Stimulated activated naive CD8-positive, alpha-beta T cell treated with anti-CD3 and anti-CD28 coated beads, Interleukin-15, Interleukin-2, amounts not matched to agents 100 U/mL and 50 U/mL, for 24 hours (primary cell): ENCODE data around the gene IFFO2.

Experiments used
- ATAC-seq: fragments of 150-1000 bp; cut with Tn5 transposase; one replicate; pipeline ENCODE4 v1.10.0; 2021
- DNase-seq: peaks from one replicate; pipeline ENCODE4 v3.0.0; 2021

Gene IFFO2

DNA sequence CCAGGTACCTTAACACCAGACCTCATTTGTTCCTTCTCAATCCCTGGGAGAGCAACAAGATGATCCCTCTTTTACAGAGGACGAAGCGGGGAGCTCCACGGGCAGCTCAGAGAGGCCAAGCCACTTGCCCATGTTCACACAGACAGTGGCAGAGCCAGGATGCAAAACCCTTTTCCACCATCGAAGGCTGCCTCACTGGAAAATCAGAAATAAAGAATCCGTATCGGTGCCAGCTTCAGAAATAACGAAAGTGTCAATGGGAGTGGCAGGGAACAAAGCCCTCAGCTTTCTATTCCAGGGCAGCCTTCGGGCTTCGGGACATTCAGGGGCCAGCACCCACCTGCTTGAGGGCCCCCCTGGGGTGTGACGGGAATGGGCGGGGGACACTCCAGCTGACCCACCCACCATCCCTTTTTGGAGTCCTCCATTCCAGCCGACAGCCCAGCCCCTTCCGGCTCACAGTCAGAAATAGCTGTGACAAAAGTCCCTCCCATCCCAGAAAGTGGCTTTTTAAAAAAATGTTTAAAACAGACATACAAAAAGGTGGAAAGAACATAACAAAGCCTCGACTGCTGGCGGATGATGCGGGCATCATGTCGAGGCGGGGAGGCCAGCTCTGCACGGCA, 6.0 kb downstream of the IFFO2 start:
- ATAC-seq (no peak), DNase-seq (no peak)

DNA sequence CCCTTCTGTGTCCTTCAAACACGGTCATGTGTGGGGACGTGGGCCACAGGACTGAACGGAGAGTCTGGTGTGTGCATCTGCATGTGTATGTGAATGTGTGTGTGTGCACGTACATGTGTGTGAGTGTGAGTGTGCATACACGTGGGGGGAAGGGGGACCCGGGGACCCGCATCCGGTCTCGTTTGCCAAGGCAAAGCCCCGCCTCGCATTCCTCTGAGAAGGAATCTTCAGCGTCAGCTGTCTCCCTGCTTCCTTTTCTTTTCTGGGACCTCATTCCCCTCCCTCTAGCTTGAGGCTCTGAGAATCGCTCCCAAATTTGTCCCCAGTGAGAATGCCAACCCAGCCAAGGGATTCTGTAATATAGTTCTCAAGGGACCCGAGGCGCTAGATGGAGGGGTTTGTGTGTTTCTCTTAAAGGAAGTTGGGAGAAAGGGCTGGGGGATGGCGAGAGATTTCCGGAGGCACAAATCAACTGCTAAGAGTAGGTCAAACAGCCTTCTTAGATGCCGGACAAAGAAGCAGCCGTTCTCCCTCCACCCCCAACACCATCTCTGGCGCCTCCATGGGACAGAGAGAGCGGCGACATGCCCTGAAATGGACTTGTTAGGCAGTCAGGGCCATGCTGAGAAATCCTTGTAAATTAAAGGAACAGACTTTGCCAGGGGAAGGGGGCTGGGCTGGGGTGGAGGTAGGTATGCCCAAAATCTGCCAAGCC, 6.6 kb downstream of the IFFO2 start:
- peak; percentile 51 for DNase-seq
- ATAC-seq = no peak

DNA sequence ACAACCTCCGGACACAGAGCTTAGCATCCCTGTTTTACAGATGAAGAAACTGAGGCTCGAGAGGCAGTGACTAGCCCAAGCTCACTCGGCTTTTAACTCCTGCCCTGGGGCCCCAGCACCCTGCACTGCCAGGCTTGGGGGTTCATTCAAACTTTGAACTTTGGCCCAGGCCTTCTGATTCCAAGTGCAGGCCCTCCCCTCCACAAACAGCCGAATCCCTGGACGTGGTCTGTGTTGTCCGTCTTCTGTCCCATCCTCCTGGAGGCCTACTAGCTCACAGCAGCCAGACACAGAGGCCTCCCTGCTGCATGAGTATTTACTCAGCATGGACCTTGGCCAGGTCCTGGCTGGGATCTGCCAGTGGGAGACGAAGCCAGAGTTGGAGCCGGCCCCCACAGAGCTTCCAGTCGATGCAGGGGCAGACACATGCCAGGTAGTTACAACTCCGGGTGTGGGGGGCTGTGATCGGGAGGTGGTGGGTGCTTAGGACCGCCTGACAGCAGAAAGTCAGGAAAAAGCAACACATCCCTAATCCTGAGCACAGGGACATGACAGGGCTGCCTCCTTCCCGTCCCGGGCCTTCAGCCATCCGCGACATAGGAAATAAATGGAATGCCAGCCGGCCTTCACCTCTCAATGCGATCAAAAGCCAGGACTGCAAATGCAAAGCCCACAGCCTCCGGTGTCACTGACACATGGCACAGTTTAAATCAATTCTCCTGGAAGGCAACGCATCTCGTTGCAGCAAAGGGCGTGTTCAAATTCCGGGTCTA, 7.4 kb downstream of the IFFO2 start:
- ATAC-seq = no peak

DNA sequence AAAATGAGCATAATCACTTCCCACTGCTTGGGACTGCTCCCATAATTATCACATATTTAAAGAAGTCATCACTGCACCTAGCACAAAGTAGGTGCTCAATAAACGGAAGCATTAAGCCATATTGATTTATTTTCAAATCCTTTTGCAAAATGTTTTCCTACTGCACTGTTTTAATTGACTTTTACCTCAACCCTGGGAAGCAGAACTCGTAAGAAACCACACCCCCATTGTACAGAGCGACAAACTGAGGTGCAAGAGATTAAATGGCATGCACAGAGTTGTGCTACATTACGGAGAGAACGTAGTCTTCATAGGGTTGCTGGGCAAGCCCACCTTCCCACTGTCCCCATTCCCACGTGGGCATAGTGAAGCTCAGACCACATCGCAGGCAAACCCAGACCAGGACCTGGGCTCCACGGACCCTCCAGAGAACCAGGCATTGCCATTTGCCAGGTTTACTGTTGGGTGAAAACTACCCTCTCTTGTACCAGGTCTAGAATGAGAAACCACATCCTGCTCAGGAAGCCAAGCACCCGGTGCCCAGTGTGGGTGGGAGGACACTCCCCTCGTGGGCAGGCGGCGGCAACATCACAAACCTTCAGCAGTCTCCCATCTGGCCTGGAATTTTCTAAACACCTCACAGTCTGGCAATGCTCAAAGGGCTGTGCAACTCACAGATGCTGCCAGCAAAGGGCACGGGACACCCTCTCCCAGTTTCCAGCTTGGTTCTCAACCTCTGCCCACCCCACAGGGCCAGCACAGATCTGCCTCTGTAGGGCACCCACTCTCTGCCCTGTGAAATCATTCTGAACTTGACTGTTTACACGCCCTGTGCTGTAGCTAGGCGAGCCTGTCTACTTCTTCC, 8.2 kb downstream of the IFFO2 start:
- DNase-seq = peak; percentile 67
- peak; percentile 20 for ATAC-seq

More for the DNA sequence above, 7.4 kb downstream of the IFFO2 start:
- DNase-seq = no peak

DNA sequence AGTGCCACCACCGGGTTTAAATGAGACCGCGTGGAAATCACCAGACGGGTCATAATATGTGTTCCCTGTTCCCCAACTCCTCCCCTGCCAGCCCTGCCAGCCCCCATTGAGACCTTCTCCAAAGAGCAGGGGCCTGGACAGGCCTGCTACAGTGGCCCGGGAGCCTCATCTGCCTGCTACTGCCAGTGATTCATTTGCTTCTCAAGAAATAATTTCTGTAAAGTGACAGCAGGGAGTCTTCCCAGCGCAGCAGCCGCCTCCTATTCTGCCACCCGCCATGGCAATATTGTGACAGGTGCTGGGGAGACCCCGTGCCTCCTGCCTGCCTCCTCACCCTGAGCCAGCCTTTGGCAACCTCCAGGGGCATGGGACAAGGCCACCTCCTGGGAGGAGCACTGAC, 8.9 kb downstream of the IFFO2 start:
- DNase-seq (no peak), ATAC-seq (no peak)

DNA sequence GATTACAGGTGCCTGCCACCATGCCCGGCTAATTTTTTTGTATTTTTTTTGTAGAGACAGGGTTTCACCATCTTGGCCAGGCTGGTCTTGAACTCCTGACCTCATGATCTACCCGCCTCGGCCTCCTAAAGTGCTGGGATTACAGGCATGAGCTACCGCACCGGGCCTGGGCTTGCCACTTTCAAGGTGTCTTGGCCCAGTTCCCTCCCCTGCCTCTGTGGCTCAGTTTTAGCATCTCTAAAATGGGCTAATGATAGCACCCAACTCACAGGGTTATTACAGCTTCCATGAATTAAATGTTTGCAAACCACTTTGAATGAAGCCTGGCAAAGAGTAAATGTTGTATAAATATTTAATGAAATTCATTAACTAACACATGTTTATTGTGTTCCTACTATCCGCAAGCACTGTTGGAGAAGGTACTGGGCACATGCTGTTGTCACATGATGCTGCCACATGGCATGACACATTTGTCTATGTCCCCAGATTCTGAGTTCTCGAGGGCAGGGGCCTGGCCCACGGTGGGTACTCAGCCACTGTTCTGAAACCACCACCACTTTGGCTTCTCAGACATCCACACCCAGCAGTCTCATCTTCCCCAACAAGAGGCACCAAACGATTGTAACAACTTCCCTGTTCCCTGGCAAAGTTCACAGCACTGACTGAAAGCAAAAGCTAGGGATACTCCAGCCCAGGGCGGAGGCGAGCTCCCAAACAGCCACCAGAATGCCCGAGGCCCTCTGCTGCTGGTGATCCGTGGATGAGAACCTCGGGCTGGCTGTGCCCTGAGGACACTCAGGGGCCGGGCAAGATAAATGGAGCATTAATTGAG, 9.7 kb downstream of the IFFO2 start:
- DNase-seq = no peak
- no peak for ATAC-seq

DNA sequence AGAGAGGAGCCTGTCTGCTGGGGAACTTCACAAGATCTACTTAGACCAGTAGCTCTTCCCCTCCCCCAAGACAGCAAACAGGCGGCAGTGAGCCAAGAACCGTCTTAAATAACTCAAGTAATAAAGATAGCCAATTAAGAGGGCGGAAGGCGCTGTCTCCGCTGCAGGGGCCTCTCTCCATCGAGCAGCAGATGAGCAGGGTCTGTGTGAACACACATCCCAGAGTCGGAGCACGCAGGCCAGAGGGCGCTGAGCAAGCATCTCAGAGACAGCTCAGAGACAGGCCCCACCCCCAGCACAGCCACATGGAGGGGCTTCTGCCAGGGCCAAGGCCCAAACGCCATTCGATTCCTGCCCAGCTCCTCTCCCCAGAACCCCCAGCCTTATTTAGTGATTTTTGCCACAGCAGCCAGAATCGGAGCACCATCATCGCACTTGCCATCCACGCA, 11.1 kb downstream of the IFFO2 start:
- ATAC-seq = no peak
- DNase-seq = no peak

DNA sequence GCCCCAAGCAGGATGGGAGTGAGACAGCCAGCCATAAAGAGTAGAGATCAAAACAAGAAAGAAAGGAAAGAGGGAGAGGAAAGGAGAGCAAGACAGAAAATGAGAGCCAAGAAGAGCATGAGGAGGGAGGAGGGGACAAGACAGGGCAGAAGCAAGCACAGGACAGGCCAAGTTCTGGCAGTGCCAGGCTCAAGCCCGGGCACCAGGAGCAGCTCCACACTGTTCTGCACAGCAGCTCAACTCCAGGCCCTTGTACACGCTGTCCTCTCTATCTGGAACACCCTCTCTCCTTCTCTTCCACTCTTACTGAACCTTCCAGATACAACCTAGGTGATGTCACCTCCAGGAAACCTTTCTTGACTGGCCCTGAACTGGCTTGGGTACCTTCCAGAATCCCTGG, 11.7 kb downstream of the IFFO2 start:
- no peak for ATAC-seq
- no peak for DNase-seq

DNA sequence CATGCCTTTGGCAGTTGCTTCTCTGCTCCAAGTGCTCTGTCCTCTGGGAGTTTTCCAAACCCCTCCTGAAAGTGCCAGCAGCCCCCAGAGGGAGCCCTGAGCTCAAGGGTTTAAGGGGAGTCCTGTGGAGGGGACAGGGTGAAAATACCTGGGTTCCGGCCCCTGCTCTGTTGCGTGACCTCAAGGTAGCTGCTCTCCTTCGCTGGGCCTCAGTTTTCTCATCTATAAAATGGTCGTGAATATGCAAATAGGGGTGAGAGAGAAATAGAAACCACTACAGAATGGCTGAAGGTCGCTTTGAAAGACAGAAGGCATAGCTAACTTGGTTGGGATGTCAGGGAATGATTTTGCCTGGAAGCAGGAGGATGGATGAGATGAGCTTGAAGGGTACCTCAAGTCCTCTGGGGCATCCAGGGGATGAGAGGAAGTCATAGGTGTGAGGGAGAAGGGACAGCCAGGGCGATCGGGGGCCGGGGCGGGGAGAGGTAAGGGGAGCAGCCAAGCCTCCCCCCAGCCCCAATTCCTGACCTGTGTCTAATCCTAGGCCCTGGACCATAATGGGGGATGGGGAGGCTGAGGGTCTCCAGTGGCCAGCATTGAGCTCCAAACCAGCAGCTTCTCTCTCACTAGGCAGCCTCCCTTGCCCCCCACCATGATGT, 12.4 kb downstream of the IFFO2 start:
- no peak for DNase-seq
- no peak for ATAC-seq

DNA sequence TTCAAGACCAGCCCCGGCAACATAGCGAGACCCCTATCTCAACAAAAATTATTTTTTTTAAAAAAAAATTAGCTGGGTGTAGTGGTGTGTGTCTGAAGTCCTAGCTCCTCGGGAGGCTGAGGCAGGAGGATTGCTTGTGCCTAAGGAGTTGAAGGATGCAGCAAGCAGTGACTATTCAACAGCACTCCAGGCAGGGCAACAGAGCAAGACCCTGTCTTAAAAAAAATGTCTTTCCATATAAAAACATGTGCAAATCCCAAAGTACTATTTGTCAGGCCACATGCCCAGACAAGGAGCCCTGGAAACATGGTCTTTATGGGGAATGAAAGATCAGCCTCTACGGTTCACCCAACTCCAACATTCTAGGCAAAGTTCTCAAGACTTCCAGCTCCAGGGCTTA, 13.3 kb downstream of the IFFO2 start:
- ATAC-seq = no peak
- no peak for DNase-seq

DNA sequence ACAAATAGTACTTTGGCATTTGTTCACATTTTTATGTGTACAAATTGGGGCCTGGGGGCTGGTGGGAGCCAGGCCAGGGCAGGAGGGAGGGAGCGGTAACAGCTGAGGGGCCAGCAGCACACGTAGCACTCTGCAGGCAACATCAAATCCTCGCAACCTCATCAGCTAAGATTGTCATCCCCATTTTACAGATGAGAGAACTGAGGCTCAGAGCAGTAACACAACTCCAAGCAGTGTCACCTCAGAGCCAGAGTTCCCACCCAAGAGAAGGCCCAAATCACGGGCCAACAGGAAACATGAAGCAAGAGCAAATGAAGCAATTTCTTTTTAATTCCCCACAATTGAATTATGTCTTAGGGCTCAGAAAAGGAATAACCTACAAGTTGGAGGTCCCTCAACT, 14.1 kb downstream of the IFFO2 start:
- DNase-seq (no peak), ATAC-seq (no peak)

DNA sequence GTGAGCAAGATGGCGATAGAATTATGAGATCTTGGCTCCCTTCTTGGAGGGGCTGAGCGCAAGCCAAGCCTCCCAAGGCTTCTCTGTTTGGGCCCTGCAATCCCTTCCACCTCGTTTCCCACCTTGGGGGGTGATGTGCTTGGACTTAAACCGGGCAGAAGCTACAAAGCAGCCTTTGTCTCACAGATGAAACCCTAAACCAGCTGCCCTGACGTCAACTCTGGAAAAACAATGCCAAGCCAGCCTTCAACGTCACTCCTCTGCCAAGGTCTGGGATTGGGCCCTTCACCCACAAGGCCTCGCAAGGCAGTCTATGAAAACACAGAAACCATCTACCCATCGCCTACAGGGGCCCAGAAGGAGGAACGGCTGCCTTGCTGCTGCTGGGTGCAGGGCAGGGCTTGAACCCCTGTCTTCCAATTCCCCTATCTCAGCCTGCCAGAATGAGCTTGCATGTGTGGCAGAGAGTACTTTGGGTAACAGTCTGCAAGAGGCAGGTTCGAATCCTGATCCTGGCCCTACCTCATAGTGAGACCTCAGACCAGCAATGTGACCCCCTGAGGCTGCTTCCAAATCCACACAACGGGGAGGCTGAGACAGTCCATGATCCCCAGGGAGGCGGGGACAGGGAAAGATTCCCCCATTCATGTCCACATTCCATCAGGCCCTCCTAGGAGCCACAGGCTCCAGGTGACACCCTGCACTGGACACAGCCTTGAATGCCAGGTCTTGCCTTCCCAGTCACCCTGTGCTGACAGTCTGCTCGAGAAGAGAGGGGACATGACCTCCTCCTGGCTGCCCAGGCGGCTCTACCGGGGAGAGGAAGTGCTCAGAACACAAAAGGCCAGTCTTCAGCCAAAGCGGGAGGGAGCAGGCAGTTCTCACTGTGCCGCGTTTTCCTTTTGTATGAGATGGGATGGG, 15.0 kb downstream of the IFFO2 start:
- DNase-seq = no peak
- no peak for ATAC-seq

DNA sequence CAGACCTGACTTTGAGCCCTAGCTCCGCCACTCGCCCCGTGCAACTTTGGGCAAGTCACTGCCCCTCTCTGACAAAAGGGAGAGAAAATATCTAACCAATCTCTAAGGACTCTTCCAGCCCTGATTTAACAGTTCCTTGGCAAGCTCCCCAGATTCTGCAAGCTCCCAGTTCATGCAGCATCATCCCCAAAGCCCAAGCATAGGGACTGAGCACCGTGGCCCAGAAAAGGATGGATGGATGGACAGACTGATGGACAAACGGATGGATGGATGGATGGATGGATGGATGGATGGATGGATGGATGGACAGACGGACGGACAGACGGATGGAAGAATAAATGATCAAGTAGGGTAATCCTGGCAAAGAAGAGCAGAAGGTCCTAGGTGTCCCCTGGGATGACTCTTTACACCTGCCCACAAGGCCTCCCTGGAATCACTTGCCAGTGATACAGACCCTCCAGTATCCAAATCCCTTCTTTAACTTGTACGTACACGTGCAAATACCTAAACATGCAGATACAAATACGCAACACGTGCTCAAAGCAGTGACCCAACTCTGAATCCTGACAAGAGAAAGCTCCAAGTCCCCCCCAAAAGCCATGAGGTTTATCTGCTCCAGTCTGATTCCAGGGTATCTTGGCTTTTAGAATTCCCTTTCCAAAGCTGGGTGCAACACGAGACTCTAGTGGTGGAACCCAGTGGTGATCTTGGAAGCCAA, 16.0 kb downstream of the IFFO2 start:
- ATAC-seq = no peak
- DNase-seq = no peak

DNA sequence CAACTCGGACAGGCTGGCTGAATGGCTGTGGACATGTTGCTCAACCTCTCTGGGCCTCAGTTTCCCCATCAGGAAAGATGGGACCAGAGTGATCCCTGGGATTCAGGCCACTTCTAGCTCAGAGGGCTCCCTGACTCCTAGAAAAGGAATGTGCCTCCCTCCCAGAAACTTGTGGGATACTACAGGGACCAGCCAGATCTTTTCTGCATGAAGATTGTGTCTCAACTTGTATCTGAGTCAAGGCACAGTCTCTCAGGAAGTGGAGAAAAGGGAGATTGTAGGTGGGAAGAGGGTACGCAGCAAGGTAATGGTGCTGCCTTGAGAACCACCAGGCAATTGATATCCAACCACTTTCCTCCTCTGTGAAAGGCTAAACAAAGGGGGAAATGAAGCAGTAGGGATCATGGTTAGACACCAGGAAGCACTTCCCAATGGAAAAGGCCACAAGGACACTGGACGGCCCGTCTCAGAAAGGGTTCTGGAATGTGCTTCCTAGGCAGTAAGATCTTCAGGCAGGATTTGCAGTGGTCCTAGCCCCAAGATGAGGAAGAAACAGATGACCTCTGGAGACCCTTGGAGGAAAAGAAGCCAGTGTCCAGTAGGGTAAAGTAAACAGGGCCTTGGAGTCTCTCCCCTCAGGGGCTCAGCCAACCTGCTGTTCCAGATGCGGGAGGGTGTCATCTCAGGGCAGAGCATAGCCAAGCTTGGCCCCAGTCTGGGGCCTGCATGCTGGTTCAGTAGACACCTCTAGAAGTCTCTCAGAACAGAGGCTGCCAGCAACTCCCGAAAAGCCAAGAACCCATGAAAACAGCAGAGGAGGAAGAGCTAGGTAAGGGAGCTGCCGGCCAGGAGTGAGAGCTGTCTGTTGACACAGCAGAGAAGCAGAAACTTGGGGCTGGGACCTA, 16.8 kb downstream of the IFFO2 start:
- no peak for DNase-seq

DNA sequence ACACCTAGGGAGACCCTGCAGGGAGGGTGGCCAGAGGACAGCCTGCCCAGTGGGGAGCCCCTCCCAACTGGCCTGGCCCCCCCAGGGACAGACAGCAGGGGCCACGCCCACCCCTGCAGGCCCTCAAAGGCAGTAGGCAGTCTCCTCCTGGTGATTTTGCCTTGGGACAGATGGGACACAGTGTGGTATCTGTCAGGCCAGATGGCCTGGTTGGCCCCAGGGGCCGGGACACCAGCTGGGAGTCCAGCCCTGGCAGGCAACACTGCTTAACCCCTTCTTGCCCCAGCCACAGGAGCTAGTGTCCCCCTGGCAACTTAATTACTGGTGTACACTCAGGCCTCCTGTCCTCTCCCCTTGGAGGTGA, 17.8 kb downstream of the IFFO2 start:
- DNase-seq (no peak), ATAC-seq (no peak)

More for the DNA sequence above, 16.8 kb downstream of the IFFO2 start:
- ATAC-seq = no peak

DNA sequence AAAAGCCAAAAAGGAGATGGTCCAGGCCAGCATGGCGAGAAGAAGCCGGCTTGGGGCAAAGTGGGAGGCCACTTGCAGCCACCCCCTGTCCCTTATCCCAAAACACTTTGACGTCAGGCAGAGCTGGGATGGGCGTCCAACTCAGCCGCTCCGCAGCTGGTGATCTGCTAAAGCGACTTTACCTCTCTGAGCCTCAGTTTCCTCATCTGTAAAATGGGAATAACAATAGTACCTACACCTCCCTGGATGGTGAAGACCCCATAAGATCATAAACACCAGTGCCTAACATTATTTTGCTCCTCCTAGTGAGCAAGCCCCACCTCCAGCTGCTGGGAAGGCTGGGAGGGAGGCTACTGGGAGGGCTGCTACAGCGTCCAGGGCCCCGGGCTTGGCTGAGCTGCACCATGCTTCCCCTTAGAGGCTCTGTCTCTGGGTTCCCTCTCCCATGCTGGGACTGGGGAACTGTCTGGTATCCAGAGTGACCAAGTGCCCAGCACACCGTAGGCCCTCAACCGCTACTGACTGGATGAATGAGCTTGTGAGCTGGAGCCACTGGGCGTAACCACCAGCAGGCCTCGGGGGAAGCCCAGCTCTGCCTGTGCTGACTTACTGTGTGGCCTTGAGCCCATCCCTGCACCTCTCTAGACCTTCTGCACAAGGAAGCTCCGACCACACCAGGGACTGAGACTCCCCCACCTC, 18.3 kb downstream of the IFFO2 start:
- DNase-seq = no peak
- ATAC-seq = no peak

DNA sequence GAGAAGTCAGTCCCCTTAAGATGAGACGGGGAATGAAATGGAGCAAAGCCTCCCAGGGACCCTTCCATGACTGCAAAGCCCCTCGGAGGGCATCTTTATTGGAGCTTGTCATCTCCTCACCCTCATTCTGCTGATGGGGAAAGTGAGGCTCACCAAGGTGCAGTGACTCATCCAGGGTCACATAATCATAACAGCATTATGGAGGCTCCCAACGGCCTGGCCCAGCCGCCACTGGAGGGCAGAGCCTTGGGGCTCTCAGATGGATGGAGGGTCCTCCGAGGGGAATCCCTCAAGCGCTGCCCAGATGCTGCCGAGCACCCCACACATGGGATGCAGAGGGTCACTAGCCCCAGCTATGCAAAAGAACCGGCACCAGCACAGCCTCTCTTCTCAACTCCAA, 18.9 kb downstream of the IFFO2 start:
- ATAC-seq (peak; percentile 35), DNase-seq (no peak)
